ENCODE data around the gene ZNF791. TPM values are rescaled to one million over a fixed set of nuclear protein-coding genes. Genes with fewer than 3 reads are reported as not detected.
"Not testable (repeated sequence)": the region's sequence is repeated elsewhere in the genome, so short reads cannot be mapped to it uniquely, and the experiment has no call there.

ZNF791 gene
- total RNA-seq, 1 donor from 2014 or later, result 19.0 TPM

DNA sequence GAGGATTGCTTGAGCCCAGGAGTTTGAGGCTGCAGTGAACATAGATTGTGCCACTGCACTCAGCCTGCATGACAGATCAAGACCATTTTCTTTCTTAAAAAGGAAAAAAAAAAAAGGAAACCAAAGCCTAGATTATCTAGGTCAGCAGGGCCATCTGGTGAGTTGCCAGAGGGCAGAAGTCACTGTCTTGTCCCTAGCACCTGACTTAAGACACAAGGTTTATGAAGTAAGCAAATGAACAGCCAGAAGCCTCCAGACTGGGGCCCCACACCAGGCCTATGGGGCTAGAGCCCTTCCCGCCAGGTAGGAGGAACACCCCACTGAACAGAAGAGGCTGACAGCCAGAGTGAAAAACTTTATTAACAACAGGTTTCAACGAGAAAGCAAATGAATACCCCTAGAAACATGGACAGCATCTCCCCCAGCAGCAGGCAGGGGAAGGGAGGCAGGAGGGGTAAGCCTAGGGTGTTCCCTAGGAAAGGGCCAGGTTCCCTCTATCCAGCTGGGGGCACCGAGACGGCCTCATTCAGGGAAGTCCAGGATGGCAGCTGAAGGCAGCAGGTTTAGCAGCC, 57.1 kb downstream of the ZNF791 start:
- no peak for DNase-seq (ENCODE audit: low spot score)

DNA sequence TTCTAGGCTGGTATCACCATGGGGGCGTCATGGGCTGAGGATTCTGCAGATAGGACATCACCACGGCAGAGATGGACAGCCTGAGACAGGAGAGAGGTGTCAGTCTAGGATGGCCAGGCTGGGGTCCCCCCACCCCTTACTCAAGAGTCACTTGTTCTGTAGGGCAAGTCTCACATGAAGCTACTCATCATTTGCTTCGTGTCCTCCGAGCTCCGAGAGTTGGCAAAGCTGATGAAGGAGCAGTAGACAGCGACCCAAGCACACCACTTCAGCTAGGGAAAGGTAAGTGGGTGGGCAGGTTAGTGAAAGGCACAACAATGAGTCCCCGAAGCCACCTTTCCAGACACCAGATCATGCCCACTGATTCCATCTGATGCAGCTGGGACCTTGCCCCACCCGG, 57.6 kb downstream of the ZNF791 start:
- DNase-seq (ENCODE audit: low spot score), result no peak

DNA sequence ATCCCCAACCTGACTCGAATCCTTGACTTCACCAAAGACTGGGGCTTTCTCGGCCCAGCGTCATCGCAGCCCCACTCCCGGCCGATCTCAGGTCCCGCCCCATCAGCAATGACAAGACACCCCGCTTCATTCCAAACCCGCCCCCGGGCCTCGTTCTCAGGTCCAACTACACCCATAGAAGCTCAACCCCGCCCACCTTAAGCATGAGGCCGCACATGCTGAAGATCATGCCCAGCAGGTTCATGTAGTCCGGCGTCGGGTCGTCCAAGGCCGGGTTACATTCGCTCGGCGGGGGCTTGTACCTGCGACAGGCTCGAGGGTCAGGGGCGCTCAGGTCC, 58.2 kb downstream of the ZNF791 start:
- peak; percentile 69 for DNase-seq (ENCODE audit: low spot score)

DNA sequence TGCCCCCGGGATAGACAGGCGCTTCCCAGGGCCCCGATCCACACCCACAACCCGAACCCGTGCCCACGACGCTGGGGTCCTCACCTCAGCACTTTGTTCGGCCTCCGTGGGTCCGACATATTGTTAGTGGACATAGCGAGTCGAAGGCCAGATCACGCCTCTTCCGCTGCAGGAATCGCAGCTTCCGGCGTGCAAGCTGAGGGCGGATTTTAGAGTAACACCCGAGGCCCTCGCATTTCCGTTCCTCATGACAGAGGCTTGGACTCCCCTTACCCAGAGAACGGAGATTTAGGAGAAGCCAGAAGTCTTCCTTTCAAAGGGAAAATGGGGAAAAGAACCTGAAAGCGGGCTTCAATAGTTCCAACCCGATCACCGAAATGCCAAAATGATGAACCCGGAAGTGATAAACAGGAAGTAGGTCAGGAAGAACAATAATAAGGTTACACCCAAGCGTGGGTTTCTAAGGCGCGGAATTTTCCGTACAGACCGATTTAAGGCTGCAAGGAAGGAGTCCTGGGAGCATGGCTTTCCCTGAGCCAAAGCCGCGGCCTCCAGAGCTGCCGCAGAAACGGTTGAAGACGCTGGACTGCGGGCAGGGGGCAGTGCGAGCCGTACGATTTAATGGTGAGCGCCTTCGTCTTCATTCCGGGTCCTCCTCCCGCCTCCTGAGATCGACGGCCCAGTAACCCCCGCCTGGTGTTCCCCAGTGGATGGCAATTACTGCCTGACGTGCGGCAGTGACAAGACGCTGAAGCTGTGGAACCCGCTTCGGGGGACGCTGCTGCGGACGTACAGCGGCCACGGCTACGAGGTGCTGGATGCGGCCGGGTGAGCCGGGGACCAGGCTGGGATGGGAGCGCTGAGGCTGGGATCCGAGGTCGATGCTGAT, 58.8 kb downstream of the ZNF791 start:
- peak; percentile 89 for DNase-seq (ENCODE audit: low spot score)

DNA sequence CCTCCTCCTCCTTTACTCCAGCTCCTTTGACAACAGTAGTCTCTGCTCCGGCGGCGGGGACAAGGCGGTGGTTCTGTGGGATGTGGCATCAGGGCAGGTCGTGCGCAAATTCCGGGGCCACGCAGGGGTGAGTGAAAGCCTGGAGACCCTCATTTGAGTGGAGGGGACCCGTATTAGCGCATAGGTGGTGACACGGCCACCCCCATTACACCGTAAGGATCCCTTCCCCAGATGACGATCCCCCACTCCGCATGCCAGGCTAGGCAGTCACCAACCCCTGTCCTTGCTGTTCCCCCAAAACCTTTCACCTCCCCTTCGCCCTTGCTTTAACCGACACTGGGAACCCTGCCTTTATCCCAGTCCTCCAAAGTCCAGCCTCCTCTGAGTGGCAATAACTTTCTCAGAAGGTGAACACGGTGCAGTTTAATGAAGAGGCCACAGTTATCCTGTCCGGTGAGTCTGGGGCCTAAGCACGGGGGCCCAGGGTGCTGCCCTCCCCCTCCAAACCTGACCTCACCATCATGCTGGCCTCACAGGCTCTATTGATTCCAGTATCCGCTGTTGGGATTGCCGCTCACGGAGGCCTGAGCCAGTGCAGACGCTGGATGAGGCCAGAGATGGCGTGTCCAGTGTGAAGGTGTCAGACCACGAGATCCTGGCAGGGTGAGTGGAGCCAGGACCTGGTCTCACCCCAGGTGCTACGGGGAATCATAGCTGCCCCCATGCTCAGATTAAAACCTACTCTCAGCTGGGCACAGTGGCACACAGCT, 59.6 kb downstream of the ZNF791 start:
- no peak for DNase-seq (ENCODE audit: low spot score)

DNA sequence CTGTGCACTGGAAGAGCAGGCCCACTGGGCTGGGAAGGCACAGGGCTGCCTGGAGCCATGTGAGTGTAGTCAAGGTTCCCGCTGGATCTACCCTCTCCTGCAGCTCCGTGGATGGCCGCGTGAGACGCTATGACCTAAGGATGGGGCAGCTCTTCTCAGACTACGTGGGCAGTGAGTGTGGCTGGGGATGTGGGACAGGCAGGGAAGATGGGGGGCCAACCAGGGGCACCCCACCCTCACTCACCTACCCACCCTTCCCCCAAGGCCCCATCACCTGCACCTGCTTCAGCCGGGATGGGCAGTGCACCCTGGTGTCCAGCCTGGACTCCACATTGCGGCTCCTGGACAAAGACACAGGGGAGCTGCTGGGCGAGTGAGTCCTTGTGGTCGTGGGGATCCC, 62.0 kb downstream of the ZNF791 start:
- no peak for DNase-seq (ENCODE audit: low spot score)

DNA sequence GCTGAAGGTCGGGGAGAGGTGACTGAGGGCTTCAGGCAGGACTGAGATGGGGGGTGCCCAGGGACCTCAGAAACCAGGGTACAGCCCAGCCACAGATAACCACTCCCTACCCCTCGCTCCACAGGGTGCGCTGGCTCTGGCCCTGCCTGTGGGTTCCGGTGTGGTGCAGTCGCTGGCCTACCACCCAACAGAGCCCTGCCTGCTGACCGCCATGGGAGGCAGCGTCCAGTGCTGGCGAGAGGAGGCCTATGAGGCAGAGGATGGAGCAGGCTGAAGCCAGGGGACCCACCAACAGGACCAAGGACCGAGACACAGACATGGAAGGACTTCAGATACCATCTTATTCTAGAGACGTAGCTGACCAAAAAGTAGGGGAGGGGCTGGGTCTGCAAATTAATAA, 64.7 kb downstream of the ZNF791 start:
- DNase-seq (ENCODE audit: low spot score), result no peak

DNA sequence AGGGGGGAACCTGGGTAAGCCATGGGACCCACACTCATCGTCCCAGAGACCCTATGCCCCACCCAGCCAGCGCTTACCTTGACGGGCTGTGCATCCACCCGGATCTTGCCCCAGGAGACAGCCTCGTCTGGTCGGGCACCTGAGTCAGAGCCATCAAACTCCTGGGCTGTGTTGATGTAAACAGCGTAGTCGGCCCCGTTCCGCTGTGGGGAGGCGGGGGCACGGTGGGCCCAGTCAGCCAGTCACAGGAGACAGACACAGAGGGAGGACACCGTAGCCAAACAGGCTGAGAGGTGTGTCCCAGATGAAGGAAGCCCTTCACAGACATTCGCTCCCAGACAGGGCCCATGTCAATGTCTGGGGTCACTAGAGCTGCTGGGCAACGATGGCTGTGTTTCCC, 65.2 kb downstream of the ZNF791 start:
- DNase-seq (ENCODE audit: low spot score), result no peak

DNA sequence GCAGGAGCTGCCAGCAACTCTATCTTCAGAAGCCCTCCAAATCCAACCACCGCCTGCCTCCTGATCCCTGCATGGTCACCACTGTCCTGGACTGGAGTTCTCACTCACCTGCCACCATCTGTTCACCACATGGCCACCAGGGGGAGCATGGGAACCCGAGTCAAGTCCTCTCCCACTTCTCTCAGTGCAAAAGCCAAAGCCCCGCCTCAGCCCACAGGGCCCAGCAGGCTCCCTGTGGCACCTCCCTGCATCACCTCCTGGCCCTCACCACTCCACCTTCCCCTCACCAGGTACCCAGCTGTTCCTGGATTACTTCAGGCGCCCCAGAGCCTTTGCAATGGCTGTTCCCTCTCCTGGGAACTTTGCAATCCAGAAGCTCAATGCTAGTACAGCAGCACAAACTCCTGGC, 65.7 kb downstream of the ZNF791 start:
- peak; percentile 78 for DNase-seq (ENCODE audit: low spot score)

DNA sequence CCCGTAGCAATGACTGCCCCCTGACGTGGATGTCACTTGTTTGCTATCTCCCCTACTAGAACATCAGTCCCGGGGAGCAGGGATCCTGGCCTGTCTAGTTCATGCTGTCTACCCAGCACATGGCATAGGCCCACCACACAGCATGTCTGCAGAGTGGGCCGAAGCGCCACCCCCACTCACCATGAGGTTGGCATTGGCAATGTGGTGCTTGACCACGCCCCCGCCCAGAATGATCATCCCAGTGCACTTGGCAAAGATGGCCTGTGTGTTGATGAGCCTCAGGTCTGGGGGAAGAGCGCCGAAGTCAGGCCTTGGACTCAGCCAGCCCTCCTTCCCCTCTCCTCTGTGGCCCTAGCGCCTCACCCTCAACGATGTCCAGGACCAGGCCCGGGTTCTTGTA, 66.2 kb downstream of the ZNF791 start:
- no peak for DNase-seq (ENCODE audit: low spot score)

DNA sequence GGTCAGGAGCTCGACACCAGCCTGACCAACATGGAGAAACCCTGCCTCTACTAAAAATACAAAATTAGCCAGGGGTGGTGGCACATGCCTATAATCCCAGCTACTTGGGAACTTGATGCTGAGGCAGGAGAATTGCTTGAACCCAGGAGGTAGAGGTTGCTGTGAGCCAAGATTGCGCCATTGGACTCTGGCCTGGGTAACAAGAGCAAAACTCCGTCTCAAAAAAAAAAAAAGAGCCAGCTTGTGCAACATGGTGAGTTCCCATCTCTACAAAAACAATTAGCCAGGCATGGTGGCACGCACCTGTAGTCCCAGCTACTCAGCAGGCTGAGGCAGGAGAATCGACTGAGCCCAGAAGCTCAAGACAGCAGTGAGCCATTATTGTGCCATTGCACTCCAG, 67.3 kb downstream of the ZNF791 start:
- DNase-seq (ENCODE audit: low spot score), result not testable (repeated sequence)

DNA sequence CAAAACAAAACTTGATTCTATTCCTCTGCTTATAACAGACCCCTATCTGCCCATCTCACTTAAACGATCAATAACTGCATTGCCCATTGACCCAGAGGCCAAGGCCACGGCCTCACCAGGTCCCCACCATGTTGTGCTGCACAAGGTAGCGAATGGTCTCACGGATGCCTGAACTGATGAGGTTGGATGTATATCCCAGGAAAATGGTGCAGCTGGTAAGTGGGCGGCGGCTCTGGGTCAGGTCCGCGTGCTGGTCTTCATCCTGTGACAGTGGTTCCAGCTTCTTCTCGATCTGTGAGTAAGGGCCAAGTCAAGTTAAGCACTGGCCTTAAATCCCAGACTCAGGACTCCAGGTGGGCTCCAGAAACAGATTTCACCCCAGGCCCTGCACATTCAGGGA, 69.3 kb downstream of the ZNF791 start:
- DNase-seq (ENCODE audit: low spot score), result no peak

DNA sequence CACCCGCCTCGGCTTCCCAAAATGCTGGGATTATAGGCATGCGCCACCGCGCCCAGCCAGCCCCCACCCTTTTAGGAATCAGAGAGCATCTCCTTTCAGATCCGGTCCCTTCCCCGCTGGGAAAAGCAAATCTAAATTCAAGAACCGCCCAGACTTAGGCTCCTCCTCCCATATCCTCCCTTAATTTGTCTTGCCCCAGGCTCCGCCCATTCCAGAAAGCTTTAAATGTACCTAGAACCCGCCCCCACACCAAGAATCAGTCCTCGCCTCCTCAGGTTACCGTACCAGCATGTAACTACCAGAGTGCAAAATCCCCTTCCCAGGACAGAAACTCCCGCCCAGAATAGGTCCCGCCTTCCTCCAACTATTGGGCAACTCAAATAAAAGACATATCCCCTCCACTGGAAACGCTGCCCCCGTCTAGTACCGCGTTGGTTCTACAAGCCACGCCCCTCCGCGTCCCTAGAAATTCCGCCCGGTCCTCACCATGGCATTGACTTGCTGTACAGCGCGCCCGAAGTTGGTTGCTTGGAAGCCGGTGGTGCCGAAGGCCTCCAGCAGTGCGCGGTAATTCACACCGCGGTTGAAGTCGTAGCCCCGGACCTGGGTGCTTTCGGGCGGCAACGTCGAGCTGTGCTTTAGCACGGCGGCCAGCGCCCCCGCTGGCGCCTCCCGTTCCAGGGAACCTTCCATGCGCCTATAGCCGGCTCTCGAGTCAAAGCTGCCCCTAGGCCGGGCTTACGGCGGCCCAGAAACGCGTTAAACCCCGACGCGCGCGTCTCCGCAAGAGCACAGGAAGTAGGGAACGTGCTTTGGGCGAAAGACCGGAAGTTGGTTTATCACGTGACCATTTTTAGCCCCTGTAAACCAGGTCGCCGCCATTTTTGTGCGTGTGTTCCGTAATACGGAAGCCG, 70.6 kb downstream of the ZNF791 start, which contains the start of gene DHPS:
TSS of gene DHPS (minus strand) at position 807 of the 914 bp plus-strand sequence. CDS start at position 693, 114 bp downstream.
- peak; percentile 98 for DNase-seq (ENCODE audit: low spot score)

Other genes with a start within 250 kb of the ZNF791 start
- 10.6 TPM for gene ZNF442, start 245.2 kb upstream of the ZNF791 start, total RNA-seq (ENCODE audit: insufficient read depth, low replicate concordance)
- gene ZNF799, start 209.6 kb upstream of the ZNF791 start, total RNA-seq (ENCODE audit: insufficient read depth, low replicate concordance), result 10.4 TPM
- 9.1 TPM for gene ZNF443, start 169.9 kb upstream of the ZNF791 start, total RNA-seq (ENCODE audit: insufficient read depth, low replicate concordance)
- 7.9 TPM for gene ZNF709, start 126.1 kb upstream of the ZNF791 start, total RNA-seq (ENCODE audit: insufficient read depth, low replicate concordance)
- gene ZNF564, start 59.4 kb upstream of the ZNF791 start, total RNA-seq (ENCODE audit: insufficient read depth, low replicate concordance), result 26.5 TPM
- 4.1 TPM for gene ZNF490, start 107 bp upstream of the ZNF791 start, total RNA-seq (ENCODE audit: insufficient read depth, low replicate concordance)
- gene MAN2B1, start 55.8 kb downstream of the ZNF791 start, total RNA-seq (ENCODE audit: insufficient read depth, low replicate concordance), result 22.1 TPM
- gene WDR83, start 55.9 kb downstream of the ZNF791 start, total RNA-seq (ENCODE audit: insufficient read depth, low replicate concordance), result 24.8 TPM
- 36.4 TPM for gene DHPS, start 71.0 kb downstream of the ZNF791 start, total RNA-seq (ENCODE audit: insufficient read depth, low replicate concordance)
- not detected for gene GNG14, start 77.1 kb downstream of the ZNF791 start, total RNA-seq (ENCODE audit: insufficient read depth, low replicate concordance)
- gene FBXW9, start 85.7 kb downstream of the ZNF791 start, total RNA-seq (ENCODE audit: insufficient read depth, low replicate concordance), result not detected
- gene TNPO2, start 113.0 kb downstream of the ZNF791 start, total RNA-seq (ENCODE audit: insufficient read depth, low replicate concordance), result 18.5 TPM
- 116 TPM for gene TRIR, start 123.8 kb downstream of the ZNF791 start, total RNA-seq (ENCODE audit: insufficient read depth, low replicate concordance)
- gene GET3, start 126.6 kb downstream of the ZNF791 start, total RNA-seq (ENCODE audit: insufficient read depth, low replicate concordance), result 25.0 TPM
- gene BEST2, start 140.9 kb downstream of the ZNF791 start, total RNA-seq (ENCODE audit: insufficient read depth, low replicate concordance), result not detected
- 17.1 TPM for gene HOOK2, start 164.6 kb downstream of the ZNF791 start, total RNA-seq (ENCODE audit: insufficient read depth, low replicate concordance)
- gene JUNB, start 180.6 kb downstream of the ZNF791 start, total RNA-seq (ENCODE audit: insufficient read depth, low replicate concordance), result 277 TPM
- 112 TPM for gene PRDX2, start 190.9 kb downstream of the ZNF791 start, total RNA-seq (ENCODE audit: insufficient read depth, low replicate concordance)
- not detected for gene THSD8, start 191.1 kb downstream of the ZNF791 start, total RNA-seq (ENCODE audit: insufficient read depth, low replicate concordance)
- 5.3 TPM for gene RNASEH2A, start 195.7 kb downstream of the ZNF791 start, total RNA-seq (ENCODE audit: insufficient read depth, low replicate concordance)
- not detected for gene RTBDN, start 223.7 kb downstream of the ZNF791 start, total RNA-seq (ENCODE audit: insufficient read depth, low replicate concordance)
- 2.2 TPM for gene MAST1, start 227.6 kb downstream of the ZNF791 start, total RNA-seq (ENCODE audit: insufficient read depth, low replicate concordance)

Data from umbilical cord (tissue), 2 donors.